NCI-H748 (cell line): ENCODE measurements around the gene ZMPSTE24.

Experiments
- DNase-seq: peaks from one replicate; lab custom pipeline; 2025; ENCODE audit not compliant: unreplicated experiment; lab: John Stamatoyannopoulos, UW

ZMPSTE24 gene

GRCh38 chr1:40303051-40303771 is 45.2 kb downstream of the ZMPSTE24 start:
- DNase-seq, result no peak

DNA sequence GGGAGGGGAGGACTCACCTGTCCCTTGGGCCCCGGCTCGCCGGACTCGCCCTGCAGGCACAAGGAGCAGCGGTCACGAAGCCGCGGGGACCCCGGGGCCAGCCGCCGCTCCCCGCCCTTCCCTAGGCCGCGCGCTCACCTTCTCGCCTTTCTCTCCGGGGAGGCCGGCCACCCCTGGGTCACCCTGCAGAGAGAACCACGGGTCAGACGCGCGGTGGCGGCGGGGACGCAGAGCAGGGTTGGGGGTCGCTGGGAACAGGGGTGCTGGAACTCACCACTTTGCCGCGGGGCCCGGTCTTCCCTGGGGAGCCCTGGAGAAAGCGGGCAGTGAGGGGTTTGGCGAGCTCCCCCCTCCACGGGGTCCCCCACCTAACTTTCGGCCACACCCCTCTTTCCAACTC is 45.8 kb downstream of the ZMPSTE24 start:
- DNase-seq, result no peak

DNA sequence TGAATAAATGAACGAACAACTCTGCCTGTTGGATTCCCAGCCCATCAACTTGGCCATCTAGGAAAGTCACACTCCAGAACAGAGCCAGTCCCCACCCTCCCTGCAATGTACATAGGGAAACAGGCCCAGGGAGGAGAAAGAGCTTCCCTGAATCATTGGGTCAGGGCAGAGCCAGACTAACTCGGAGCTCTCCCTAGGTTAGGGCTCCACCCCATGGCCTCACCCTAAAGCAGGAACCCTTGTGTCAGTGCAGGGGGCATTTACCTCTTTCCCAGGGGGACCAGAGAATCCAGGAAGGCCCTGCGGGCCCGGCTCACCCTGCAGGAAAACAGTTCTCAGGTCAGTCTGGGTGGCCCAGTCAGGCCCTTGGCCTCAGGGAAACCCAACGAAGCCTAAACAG is 47.4 kb downstream of the ZMPSTE24 start:
- no peak for DNase-seq

- DNase-seq, result no peak
Measured at GRCh38 chr1:40305871-40306270, 47.8 kb downstream of the ZMPSTE24 start.

DNA sequence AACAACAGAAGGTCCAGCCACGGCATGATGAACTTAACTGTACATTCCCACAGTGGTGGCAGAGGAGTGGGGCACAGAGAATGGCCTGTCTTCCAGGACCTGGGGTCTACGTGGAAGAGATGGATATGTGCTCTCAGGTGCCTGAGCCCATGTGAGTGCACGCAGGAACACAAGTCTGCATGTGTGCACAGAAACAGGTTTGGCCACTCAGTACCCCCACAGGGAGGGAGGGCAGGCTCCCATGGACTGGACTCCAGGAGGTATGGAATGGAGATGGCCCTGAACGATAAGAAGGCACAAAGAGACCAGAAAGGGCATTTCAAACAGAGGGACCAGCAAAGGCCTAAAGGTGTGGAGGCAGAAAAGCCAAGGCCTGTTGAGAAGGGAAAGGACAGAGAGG is 48.3 kb downstream of the ZMPSTE24 start:
- DNase-seq, result no peak

GRCh38 chr1:40307186-40307585 is 49.1 kb downstream of the ZMPSTE24 start:
- DNase-seq, result no peak

DNA sequence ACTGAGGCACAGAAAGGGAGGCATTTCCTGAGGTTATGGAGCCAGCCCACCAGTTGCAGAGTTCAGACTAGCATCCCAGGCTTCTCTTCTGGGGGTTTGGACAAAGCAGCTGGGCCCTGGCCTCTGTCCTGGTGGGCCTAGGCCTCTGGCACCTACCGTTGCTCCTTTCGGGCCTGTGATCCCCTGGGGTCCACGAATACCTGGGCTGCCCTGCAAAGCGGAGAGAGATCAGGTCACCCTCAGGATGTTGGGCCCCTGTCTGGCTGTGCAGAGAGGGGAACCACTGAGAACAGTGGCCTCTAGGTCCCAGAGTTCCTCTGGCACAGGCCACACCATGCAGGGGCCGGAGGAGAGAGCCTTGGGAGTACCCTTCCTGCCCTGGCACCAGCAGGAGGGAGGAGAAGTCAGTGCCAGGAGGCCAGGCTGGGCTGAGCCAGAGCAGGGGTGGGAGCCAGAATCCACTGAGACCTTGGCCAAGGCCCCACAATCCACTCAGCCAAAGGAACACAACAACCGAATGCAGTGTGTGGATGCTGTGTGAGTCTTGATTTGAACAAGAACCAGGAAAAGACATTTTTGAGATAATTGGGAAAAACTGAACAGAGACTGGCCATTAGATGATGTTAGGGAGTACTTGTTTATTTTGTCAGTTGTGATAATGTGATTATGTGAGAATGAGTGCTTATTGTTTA is 50.1 kb downstream of the ZMPSTE24 start:
- DNase-seq, result no peak

GRCh38 chr1:40309374-40310128 is 51.5 kb downstream of the ZMPSTE24 start:
- no peak for DNase-seq

DNA sequence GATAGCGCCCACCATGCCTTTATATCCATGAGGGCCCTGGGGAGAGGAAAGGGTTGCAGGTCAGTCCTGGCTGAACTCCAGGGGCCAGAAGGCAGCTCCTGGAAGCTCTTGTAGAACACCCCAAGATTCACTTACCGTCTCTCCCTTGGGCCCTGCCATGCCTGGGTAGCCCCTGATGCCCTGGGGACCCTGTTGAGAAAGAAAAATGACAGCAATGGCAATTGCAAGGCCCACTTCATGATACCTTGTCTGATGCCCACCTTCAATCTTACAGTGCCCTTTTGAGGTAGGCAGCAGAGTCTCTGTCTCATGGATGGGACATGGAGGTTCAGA is 52.1 kb downstream of the ZMPSTE24 start:
- DNase-seq, result no peak

DNA sequence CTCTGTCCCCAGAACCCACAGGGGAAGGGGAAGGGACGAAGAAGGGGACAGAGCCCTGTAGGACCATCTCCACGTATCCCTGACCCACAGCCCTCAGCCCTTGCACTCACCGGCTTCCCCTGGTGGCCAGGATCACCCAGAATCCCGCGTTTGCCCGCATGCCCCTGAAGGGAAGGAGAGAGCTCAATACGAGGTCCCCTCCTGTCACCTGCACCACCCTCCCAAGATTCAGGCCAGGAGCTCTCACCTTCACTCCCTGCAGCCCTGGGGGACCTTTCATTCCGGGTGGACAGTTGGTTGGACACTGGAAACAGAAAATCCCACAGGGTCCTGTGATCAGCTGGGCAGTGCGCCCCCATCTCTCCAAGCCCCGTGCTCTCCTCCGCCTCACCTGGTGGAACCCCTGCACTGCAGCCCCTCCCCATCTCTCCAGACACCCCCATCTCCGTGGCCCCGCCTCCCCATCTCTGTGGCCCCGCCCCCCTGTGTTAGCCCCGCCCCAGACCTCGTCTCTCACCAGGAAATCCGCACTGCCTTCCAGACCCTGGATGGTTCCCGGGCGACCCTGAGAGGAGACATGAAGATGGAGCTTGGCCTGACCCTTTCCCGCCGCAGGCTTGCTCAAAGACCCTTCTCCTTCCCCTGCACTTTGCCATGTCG is 53.1 kb downstream of the ZMPSTE24 start:
- DNase-seq, result no peak

- no peak for DNase-seq
Measured at GRCh38 chr1:40311692-40312091, 53.7 kb downstream of the ZMPSTE24 start.

- DNase-seq, result peak; percentile 90
Measured at GRCh38 chr1:40312238-40313205, 54.5 kb downstream of the ZMPSTE24 start.

DNA sequence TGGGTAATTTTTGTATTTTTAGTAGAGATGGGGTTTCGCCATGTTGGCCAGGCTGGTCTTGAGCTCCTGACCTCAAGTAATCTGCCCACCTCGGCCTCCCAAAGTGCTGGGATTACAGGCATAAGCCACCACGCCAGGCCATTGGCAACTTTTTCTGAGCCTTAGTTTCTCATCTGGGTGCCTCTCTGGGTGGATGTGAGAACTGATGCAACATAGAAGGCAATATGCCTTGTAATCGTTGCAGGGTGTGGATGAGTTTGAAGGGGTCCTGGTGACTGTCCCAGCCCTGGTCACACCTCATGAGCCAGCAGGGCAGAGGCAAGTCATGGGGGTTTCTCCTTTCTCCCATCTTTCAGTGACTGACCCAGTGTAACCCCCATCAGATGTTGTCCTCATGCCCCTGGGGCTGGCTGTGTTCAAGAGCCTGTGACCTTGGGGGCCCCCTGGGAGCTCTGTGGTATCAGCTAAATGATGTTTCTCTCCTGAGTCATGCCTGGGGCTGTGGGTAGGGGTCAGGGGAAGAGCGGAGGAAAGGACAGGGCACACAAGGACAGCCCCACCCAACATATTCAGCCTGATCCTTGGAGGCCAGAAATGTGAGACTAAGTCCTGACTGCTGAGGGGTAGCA is 55.4 kb downstream of the ZMPSTE24 start:
- DNase-seq, result no peak

DNA sequence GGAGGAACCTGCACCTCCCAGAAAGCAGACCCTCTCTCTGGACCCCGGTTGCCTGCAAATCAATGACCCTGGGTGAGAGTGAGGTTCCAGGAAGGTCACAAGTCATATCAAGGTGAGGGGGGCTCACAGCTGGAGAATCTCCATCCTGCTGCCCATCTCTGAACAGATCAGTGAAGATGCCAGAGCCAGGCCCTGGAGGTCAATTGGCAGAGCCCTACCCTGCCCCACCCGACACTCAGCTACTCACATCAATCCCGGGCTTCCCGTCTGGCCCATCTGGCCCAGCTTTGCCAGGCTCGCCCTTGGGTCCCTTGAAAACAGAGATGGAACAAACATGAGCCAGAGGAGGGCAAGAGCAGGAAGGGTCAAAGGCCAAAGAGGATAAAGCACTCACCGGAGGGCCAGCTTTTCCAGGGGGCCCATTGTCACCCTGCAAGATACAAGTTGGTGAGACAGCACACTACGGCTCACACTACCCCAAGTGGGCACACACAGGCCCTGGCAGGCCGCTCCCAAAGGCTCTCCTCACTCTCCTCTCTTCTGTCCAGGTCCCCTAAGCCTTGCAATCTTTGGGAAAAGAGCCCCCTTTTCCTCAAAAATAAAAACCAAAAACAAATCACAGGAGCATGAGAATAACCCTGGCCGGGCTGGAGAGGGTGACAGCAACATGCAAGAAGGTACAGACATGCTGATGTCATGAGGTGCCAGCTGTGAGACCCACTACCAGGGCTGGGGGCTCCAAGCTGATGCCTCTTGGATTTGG is 56.1 kb downstream of the ZMPSTE24 start:
- no peak for DNase-seq

DNA sequence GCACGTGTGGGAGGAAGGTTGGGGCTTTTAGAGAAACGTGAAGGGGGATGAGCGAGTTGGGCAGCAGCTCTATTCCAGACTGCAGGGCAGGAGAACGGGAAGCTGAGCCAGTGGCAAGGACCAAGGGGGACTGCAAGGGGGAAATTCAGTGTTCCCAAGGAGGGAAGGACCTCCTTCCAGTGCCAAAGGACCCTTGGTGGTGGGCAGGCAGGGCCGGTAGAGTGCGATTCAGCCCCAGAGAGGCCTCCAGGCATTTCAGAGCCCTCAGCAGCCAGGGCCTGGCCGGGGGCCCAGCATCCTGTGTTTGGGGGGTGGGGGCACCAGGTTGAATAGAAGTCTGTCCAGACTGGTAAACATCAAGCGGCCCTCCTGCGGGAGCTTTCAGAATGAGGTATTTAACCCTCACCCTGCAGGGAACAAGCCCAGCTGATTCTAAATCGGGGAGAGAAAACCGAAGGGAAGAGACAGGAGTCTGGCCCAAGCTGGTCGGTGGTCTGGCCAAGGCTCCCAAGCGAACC is 56.7 kb downstream of the ZMPSTE24 start:
- no peak for DNase-seq

DNA sequence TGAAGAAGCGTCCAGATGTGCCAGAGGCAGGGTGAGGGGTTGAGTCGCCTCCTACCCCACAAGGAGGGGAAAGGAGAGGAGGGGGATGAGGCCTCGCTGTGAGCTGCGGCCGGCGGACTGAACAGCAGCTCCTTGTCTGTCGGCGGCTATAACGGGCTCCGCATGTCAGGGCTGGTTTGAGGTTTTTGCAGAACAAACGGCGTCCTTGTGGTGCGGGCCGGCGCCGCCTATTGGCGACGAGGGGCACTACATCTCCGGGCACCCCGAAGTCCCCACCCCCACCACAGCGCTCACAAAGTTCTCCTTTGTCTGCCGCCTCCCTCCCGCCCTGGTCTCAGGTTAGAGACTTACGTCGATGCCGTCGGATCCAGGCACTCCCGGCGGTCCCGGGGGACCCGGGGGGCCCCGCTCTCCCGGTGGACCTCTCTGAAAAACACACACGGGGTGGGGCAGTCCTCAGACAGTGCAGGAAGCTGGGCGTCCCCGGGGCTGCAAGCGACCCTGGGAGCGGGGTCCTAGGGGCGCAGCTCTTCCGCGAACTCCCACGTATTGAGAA is 57.3 kb downstream of the ZMPSTE24 start:
- peak; percentile 99 for DNase-seq

- DNase-seq, result peak; percentile 89
Measured at GRCh38 chr1:40315795-40316594, 58.0 kb downstream of the ZMPSTE24 start.
